SK-N-MC (cell line): ENCODE measurements around the gene LRRC4C.
"Not testable (repeated sequence)": the region's sequence is repeated elsewhere in the genome, so short reads cannot be mapped to it uniquely, and the experiment has no call there.

Experiments used
- DNase-seq: peaks from one replicate; pipeline ENCODE4 v3.0.0-alpha.2; 2011; ENCODE audit warnings: low read depth, low spot score
- H3K27ac ChIP-seq: fragments of 200-600 bp; sonication (generic); 2 replicates; pipeline ENCODE4 v1.5.1; 2016; ENCODE audit warnings: mixed run types
- H3K36me3 ChIP-seq: fragments of 200-600 bp; sonication (generic); 2 replicates; pipeline ENCODE4 v1.6.1; 2017; ENCODE audit warnings: antibody characterized with exemption, low read length, mixed read lengths; ENCODE audit not compliant: insufficient read depth
- H3K4me3 ChIP-seq: fragments of 200-600 bp; sonication (generic); 2 replicates; pipeline ENCODE4 v1.5.1; 2016
- H3K9ac ChIP-seq: fragments of 200-600 bp; sonication (generic); 2 replicates; pipeline ENCODE4 v1.8.0; 2017; ENCODE audit warnings: mixed run types, mixed read lengths; ENCODE audit not compliant: insufficient read length
- H3K9me3 ChIP-seq: fragments of 200-600 bp; sonication (generic); 2 replicates; pipeline ENCODE4 v1.6.1; 2017; ENCODE audit warnings: low read depth, mild to moderate bottlenecking, antibody characterized with exemption, low read length, moderate library complexity, mixed read lengths
- EZH2 ChIP-seq: fragments of 200-600 bp; sonication (generic); IDR thresholded peaks from one replicate; pipeline ENCODE4 v1.6.1; 2017; ENCODE audit warnings: antibody characterized with exemption
- FOXP2 ChIP-seq: optimal IDR thresholded peaks from 2 replicates; pipeline ENCODE3; 2011; ENCODE audit warnings: mild to moderate bottlenecking, moderate library complexity; ENCODE audit not compliant: insufficient read depth; ENCODE audit errors: extremely low read length, control extremely low read depth
- POLR2AphosphoS5 ChIP-seq: IDR thresholded peaks from 2 replicates; pipeline ENCODE4 v1.6.1; 2012; ENCODE audit warnings: mild to moderate bottlenecking, low read depth, low read length, borderline replicate concordance

The LRRC4C gene

DNA sequence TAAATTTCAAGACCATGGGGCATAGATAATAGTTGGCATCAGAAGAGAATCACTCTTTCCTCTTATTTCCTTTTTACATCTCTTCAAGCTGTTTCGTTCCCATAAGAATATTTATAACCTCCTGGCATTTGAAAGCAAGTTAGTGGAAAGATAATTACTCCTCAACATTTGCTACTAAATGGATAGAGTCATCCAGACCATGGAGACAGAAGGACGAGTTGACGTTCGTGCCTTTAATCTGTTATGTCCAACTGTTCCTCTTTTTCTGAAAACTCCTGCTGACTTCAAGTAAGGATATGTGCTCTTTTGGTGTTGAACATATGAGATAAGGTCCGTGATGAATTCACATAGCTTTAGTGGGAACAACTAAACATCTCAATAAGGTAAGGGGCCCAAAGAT lies 414.2 kb downstream of the LRRC4C start:
- TF ChIP-seq FOXP2 (no peak), POLR2AphosphoS5 (no peak), EZH2 (no peak)
- no peak for DNase-seq
- Histone ChIP-seq H3K9me3 (no peaks in the 10 kb centered on the region), H3K9ac (no peak overlapping the region), H3K4me3 (no peak overlapping the region), H3K36me3 (no peaks in the 10 kb centered on the region), H3K27ac (no peak overlapping the region)

DNA sequence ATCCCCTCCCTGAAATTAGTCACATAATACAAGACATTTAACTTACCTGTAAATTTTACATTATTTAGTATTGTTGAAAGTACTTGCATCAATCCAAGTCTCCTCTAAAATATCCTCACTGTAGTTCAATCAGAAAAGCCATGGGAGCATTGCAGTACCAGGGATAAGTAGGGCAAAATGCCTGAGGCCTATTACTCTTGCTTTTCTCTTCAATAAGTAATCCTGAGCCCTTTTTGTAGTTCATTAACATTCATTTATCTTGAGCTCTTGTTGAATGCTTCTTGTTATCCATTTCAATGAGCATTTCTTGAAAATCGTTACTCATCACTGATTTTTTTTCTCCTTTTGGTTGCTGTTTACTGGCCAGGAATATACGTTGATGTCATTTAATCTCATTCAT lies 414.7 kb downstream of the LRRC4C start:
- no peak overlapping the region for H3K9ac ChIP-seq
- TF ChIP-seq FOXP2 = no peak
- no peak for TF ChIP-seq EZH2
- no peak for TF ChIP-seq POLR2AphosphoS5
- no peaks in the 10 kb centered on the region for H3K9me3 ChIP-seq
- H3K36me3 ChIP-seq = no peaks in the 10 kb centered on the region
- DNase-seq = no peak
- H3K4me3 ChIP-seq = no peak overlapping the region
- no peak overlapping the region for H3K27ac ChIP-seq

DNA sequence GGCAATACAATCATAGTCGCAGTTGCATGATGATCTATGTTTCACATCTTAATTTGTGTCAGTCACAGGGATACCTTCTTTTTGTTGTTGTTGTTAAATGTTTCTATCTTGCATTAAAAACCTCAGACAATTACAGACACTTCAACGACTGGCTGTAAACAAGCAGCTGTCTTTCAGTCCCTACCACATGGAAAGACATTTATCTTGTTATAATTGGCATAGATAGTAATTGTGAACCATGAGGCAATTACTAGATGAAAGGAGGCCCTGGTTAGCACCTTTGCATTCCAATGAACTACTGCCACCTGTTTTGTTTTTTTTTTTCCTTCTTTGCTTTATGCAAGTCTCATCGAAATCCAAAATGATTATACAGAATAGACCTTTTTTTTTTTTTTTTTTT lies 416.8 kb downstream of the LRRC4C start:
- TF ChIP-seq EZH2 = no peak
- no peak for TF ChIP-seq POLR2AphosphoS5
- no peak for TF ChIP-seq FOXP2
- no peak overlapping the region for H3K9ac ChIP-seq
- H3K27ac ChIP-seq = no peak overlapping the region
- DNase-seq = no peak
- H3K4me3 ChIP-seq = no peak overlapping the region
- no peaks in the 10 kb centered on the region for H3K9me3 ChIP-seq
- H3K36me3 ChIP-seq = no peaks in the 10 kb centered on the region

DNA sequence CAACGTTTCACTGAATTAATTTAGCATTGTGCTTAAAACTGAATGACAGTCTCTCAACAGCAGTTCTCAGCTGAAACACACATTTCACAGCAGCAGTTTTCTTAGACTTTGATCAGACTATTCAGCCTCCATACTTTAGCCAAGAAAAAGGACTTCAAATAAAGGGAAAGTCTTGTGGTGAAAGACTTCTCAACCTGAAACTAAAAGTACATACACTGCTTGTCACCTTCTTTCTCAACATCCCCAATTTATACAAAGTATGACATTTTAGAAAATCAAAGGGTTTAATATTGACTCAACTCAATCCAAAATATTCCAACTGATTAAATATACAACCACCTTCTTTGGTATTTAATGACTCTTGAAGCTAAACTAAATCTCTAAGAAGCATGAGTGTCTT lies 419.0 kb downstream of the LRRC4C start:
- DNase-seq = no peak
- no peaks in the 10 kb centered on the region for H3K36me3 ChIP-seq
- TF ChIP-seq FOXP2 (no peak), POLR2AphosphoS5 (no peak), EZH2 (no peak)
- H3K27ac ChIP-seq = no peak overlapping the region
- no peaks in the 10 kb centered on the region for H3K9me3 ChIP-seq
- no peak overlapping the region for H3K9ac ChIP-seq
- no peak overlapping the region for H3K4me3 ChIP-seq

DNA sequence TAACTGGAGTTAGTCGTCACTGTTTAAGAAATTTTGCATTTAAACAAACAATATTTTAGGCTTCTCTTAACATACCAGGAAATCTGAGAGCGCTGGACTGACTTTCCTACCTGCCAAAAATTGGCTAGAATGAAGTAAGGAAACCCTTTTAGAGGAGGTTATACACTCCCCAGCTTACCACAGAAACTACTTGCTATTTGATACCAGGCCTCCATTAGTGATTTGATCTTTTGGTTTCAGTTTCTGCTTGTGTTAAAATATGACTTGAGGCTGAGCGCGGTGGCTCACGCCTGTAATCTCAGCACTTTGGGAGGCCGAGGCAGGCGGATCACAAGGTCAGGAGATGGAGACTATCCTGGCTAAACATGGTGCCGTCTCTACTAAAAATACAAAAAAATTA lies 419.9 kb downstream of the LRRC4C start:
- H3K27ac ChIP-seq = no peak overlapping the region
- H3K4me3 ChIP-seq = no peak overlapping the region
- TF ChIP-seq POLR2AphosphoS5 (no peak), EZH2 (no peak), FOXP2 (no peak)
- no peak overlapping the region for H3K9ac ChIP-seq
- DNase-seq = no peak
- no peaks in the 10 kb centered on the region for H3K36me3 ChIP-seq
- no peaks in the 10 kb centered on the region for H3K9me3 ChIP-seq

DNA sequence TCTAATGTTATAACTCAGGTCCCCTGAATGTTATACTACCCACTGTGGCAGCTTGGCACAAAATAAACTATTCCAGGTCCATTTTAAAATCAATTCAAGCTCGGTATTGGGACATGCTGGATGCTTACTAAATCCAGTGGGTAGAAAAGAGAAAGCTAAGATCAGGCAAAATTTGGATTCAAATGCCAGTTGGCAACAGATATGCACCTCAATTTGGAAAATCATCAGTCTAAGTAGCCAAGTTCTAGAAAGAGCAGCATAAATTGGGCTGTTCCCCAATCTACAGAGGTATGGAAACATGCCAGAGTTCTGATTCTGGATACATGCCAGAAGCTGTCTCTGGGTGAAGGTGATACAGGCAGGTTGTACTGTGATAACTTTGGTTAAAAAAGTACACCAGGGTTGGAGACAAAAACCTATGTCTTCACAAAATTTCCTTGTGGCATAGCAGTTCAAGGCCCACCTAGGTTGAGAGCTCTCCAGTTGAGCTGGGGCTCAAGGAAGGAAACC lies 427.8 kb downstream of the LRRC4C start:
- Histone ChIP-seq H3K27ac (no peak overlapping the region), H3K36me3 (no peaks in the 10 kb centered on the region), H3K4me3 (no peak overlapping the region), H3K9me3 (no peaks in the 10 kb centered on the region), H3K9ac (no peak overlapping the region)
- no peak for DNase-seq
- TF ChIP-seq POLR2AphosphoS5 (no peak), FOXP2 (no peak), EZH2 (no peak)

DNA sequence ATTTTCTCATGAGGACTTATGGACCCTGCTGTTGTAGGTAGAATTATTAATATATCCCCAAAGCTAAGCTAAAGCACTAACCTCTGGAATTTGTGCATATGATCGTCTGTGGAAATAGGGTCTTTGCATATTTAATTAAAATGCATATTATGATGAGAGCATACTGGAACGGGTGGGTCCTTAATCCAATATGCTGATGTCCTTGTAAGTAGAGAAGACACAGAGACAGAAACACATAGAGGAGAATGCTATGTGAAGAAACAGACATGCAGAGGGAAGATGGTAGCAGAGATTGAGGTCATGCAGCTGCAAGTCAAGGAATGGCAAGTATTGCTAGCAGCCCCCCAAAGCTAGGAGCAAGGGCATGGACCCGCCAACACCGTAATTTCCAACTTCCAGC lies 439.2 kb downstream of the LRRC4C start:
- Histone ChIP-seq H3K27ac (no peak overlapping the region), H3K4me3 (no peak overlapping the region), H3K36me3 (no peaks in the 10 kb centered on the region), H3K9me3 (no peaks in the 10 kb centered on the region), H3K9ac (no peak overlapping the region)
- no peak for TF ChIP-seq POLR2AphosphoS5
- TF ChIP-seq FOXP2 = no peak
- TF ChIP-seq EZH2 = no peak
- no peak for DNase-seq

DNA sequence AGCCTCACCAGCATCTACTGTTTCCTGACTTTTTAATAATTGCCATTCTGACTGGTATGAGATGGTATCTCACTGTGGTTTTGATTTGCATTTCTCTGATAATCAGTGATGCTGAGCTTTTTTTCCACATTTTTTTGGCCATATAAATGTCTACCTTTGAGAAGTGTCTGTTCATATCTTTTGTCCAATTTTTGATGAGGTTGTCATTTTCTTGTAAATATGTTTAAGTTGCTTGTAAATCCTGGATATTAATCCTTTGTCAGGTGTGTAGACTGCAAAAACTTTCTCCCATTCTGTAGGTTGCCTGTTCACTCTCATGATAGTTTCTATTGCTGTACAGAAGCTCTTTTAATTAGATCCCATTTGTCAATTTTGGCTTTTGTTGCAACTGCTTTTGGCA lies 439.8 kb downstream of the LRRC4C start:
- not testable (repeated sequence) for H3K9ac ChIP-seq, H3K4me3 ChIP-seq, DNase-seq, H3K27ac ChIP-seq, H3K9me3 ChIP-seq, H3K36me3 ChIP-seq

DNA sequence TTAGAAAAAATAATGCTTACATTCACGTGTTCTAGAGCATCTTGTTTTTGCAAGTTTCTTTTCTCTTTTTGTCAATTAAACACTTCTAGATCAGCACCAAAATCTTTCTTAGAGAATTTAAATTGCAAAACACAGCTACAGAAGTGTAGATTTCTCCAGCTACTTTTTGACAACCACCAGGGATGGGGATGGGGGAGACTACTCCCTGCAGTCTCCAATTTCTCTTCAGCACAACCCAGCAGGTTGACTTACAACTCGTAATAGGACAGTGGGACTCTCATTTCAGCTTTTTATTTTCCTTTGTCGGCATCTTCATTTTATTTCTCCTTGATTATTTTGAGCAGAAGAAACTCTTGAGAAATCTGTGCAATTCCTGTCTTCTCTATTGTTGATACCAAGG lies 441.2 kb downstream of the LRRC4C start:
- Histone ChIP-seq H3K4me3 (no peak overlapping the region), H3K27ac (no peak overlapping the region), H3K36me3 (no peaks in the 10 kb centered on the region), H3K9ac (no peak overlapping the region), H3K9me3 (no peaks in the 10 kb centered on the region)
- TF ChIP-seq FOXP2 (no peak), EZH2 (no peak), POLR2AphosphoS5 (no peak)
- DNase-seq = no peak
